Esophagus squamous epithelium (tissue), 4 donors: ENCODE results near the gene BID.

Experiments
- CTCF ChIP-seq, 6 experiments: fragments of 450-650 bp in 4 of 6; fragments of 200-600 bp in 2 of 6; sonication (generic) in 2 of 6; IDR thresholded peaks; one replicate each; pipeline ENCODE4 v1.5.1; 2016 to 2019; ENCODE audit warnings: antibody characterized with exemption in 6 of 6, mild to moderate bottlenecking in 4 of 6, moderate library complexity in 4 of 6
- POLR2A ChIP-seq, 4 donors: fragments of 450-650 bp; IDR thresholded peaks; one replicate each; pipeline ENCODE4 v1.6.1; 2017; ENCODE audit warnings: antibody characterized with exemption in 4 of 4, mild to moderate bottlenecking in 4 of 4, moderate library complexity in 3 of 4

- TF ChIP-seq CTCF (IDR thresholded peaks at IDR 0.05) (no peak), POLR2A (IDR thresholded peaks at IDR 0.05) (no peak)
Measured at GRCh38 chr22:17823226-17823625, 49.0 kb upstream of the BID start.
